Measurements from ENCODE around the gene TRPM1.

DNA sequence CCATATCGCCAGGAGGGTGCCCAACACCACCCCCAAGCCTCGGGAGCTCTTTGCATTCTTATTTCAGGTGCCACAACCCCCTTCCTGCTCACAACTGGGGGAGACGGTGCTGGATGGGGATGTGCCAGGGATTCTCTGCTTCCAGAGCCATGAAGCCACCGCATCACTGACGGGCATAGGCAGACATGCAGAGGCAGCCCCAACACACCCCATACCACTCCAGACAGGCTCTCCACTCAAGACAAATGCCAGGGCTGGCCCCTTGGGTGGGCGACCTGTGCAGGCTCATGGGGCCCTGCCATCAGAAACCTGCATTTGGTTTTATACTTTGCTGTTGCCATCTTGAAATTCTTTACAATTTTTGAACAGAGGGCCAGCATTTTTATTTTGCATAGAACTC is 27.0 kb upstream of the TRPM1 start:
- TF ChIP-seq, protein P1, sequence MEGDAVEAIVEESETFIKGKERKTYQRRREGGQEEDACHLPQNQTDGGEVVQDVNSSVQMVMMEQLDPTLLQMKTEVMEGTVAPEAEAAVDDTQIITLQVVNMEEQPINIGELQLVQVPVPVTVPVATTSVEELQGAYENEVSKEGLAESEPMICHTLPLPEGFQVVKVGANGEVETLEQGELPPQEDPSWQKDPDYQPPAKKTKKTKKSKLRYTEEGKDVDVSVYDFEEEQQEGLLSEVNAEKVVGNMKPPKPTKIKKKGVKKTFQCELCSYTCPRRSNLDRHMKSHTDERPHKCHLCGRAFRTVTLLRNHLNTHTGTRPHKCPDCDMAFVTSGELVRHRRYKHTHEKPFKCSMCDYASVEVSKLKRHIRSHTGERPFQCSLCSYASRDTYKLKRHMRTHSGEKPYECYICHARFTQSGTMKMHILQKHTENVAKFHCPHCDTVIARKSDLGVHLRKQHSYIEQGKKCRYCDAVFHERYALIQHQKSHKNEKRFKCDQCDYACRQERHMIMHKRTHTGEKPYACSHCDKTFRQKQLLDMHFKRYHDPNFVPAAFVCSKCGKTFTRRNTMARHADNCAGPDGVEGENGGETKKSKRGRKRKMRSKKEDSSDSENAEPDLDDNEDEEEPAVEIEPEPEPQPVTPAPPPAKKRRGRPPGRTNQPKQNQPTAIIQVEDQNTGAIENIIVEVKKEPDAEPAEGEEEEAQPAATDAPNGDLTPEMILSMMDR (IDR thresholded peaks at IDR 0.05), result no peak
- TF ChIP-seq POLR2A (IDR thresholded peaks at IDR 0.05), result no peak
